H1 (cell line): Measurements from ENCODE around the gene KCP.

Experiments used
- ASH2L ChIP-seq: fragments of 200-600, 300-600 bp; sonication (generic); IDR thresholded peaks from one replicate; pipeline ENCODE4 v1.7.1; 2017; ENCODE audit warnings: low read length
- CEBPB ChIP-seq: IDR thresholded peaks from 2 replicates; pipeline ENCODE4 v1.6.1; 2012; ENCODE audit warnings: low read depth, low read length
- CREB1 ChIP-seq: IDR thresholded peaks from 2 replicates; pipeline ENCODE4 v1.6.1; 2012; ENCODE audit warnings: inconsistent platforms
- EGR1 ChIP-seq: IDR thresholded peaks from 2 replicates; pipeline ENCODE4 v1.6.1; 2011; ENCODE audit warnings: low read depth, low read length, borderline replicate concordance
- EP300 ChIP-seq, 2 experiments: IDR thresholded peaks; 1 replicate in 1 of 2; 2 replicates in 1 of 2; pipeline ENCODE4 v1.6.1; 2011 to 2012; ENCODE audit warnings: low read depth in 2 of 2, low read length in 2 of 2, mild to moderate bottlenecking in 2 of 2, borderline replicate concordance in 1 of 2, inconsistent platforms in 1 of 2, moderate library complexity in 1 of 2
- POLR2A ChIP-seq, 2 experiments: IDR thresholded peaks; 1 replicate in 1 of 2; 2 replicates in 1 of 2; pipeline ENCODE4 v1.6.1; 2011; ENCODE audit warnings: low read depth in 2 of 2, low read length in 2 of 2, mild to moderate bottlenecking in 2 of 2; ENCODE audit errors: control extremely low read depth in 1 of 2
- POLR2AphosphoS5 ChIP-seq: IDR thresholded peaks from 2 replicates; pipeline ENCODE4 v1.6.1; 2011; ENCODE audit warnings: low read depth, low read length
- RAD21 ChIP-seq, 2 experiments: IDR thresholded peaks in 1 of 2; conservative IDR thresholded peaks in 1 of 2; 2 replicates each; pipeline ENCODE4 v1.6.1; 2011; ENCODE audit warnings: low read depth in 2 of 2, low read length in 2 of 2, improper control_type of control experiment in 1 of 2, inconsistent platforms in 1 of 2, mild to moderate bottlenecking in 1 of 2, moderate library complexity in 1 of 2
- RBBP5 ChIP-seq: IDR thresholded peaks from 2 replicates; pipeline ENCODE4 v1.7.1; 2012; ENCODE audit warnings: low read depth, mild to moderate bottlenecking, inconsistent platforms, low read length, moderate library complexity, borderline replicate concordance
- SRF ChIP-seq: IDR thresholded peaks from 2 replicates; pipeline ENCODE4 v1.6.1; 2011; ENCODE audit warnings: mild to moderate bottlenecking, low read depth, low read length, moderate library complexity
- ZNF274 ChIP-seq: IDR thresholded peaks from 2 replicates; pipeline ENCODE4 v1.7.0; 2012; ENCODE audit warnings: low read length, borderline replicate concordance; ENCODE audit errors: extremely low read depth
- TF ChIP-seq, protein P1 (sequence below), 3 experiments: IDR thresholded peaks; 1 replicate in 2 of 3; 2 replicates in 1 of 3; pipeline versions ENCODE4 v1.5.1 to v1.6.1; 2011; ENCODE audit warnings: low read length in 3 of 3, mild to moderate bottlenecking in 3 of 3, inconsistent platforms in 2 of 3, low read depth in 1 of 3, moderate library complexity in 1 of 3; ENCODE audit not compliant: insufficient read depth in 1 of 3; ENCODE audit errors: control extremely low read depth in 1 of 3
- TF ChIP-seq, protein P2 (sequence below): IDR thresholded peaks from 2 replicates; pipeline ENCODE4 v1.6.1; 2011; ENCODE audit warnings: low read depth, mild to moderate bottlenecking, low read length; ENCODE audit not compliant: insufficient read depth
- TF ChIP-seq, protein P3 (sequence below): IDR thresholded peaks from 2 replicates; pipeline ENCODE4 v1.6.1; 2012; ENCODE audit warnings: inconsistent platforms

DNA sequence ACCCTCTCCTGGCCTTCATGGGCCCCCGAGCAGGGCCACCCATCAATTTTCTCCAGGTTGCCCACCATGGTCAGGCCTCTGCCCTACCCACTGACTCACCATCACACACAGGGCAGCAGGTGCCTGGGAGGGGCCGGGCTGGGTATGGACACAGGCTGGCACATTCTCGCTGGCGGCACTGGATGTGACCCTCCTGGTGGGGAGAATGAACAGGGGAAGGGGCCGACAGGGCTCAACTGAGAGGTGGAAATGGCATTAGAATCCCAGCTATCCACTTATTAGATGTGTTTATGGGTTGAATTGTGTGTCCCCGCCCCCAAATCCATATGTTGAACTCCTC, 16.4 kb downstream of the KCP start:
- TF ChIP-seq POLR2AphosphoS5 (no peak), ZNF274 (no peak), CEBPB (no peak), EGR1 (no peak), CREB1 (no peak), POLR2A (IDR thresholded peaks at IDR 0.05; ENCODE audit: control extremely low read depth in 1 of 2, low read depth in 2 of 2, low read length in 2 of 2) (no peak), ASH2L (no peak), RAD21 (IDR thresholded peaks at IDR 0.05 in 1 of 2, conservative IDR thresholded peaks at IDR 0.05 in 1 of 2; ENCODE audit: low read depth in 2 of 2, low read length in 2 of 2) (no peak), SRF (no peak), RBBP5 (no peak), EP300 (IDR thresholded peaks at IDR 0.05; ENCODE audit: borderline replicate concordance in 1 of 2, low read depth in 2 of 2, low read length in 2 of 2) (no peak)
- TF ChIP-seq, protein P1, sequence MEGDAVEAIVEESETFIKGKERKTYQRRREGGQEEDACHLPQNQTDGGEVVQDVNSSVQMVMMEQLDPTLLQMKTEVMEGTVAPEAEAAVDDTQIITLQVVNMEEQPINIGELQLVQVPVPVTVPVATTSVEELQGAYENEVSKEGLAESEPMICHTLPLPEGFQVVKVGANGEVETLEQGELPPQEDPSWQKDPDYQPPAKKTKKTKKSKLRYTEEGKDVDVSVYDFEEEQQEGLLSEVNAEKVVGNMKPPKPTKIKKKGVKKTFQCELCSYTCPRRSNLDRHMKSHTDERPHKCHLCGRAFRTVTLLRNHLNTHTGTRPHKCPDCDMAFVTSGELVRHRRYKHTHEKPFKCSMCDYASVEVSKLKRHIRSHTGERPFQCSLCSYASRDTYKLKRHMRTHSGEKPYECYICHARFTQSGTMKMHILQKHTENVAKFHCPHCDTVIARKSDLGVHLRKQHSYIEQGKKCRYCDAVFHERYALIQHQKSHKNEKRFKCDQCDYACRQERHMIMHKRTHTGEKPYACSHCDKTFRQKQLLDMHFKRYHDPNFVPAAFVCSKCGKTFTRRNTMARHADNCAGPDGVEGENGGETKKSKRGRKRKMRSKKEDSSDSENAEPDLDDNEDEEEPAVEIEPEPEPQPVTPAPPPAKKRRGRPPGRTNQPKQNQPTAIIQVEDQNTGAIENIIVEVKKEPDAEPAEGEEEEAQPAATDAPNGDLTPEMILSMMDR (IDR thresholded peaks at IDR 0.05; ENCODE audit: control extremely low read depth in 1 of 3, insufficient read depth in 1 of 3, low read depth in 1 of 3, low read length in 3 of 3) = no peak
- TF ChIP-seq, protein P2, sequence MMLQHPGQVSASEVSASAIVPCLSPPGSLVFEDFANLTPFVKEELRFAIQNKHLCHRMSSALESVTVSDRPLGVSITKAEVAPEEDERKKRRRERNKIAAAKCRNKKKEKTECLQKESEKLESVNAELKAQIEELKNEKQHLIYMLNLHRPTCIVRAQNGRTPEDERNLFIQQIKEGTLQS = no peak
- TF ChIP-seq, protein P3, sequence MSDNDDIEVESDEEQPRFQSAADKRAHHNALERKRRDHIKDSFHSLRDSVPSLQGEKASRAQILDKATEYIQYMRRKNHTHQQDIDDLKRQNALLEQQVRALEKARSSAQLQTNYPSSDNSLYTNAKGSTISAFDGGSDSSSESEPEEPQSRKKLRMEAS = no peak
